IMR-90 (cell line): ENCODE data around the gene C20orf173. TPM values are rescaled to one million over a fixed set of nuclear protein-coding genes. Genes with fewer than 3 reads are reported as not detected.

Source experiments
- ATAC-seq: fragments of 200-7000 bp; cut with Tn5 transposase; 2 replicates; pipeline ENCODE4 v1.9.1; 2020; ENCODE audit warnings: low read depth, mild to moderate bottlenecking, moderate library complexity
- BruUV-seq: library from RNA; stranded (reverse); fragments of 400-500 nt; replicated peaks from 2 replicates; lab custom pipeline; 2021; lab: Mats Ljungman, UMichigan
- CTCF ChIA-PET: fragments of 300-600 bp; formaldehyde crosslinking; extraction: SDS; loops from one replicate; lab custom pipeline; 2021; ENCODE audit warnings: antibody characterized with exemption; lab: Yijun Ruan, JAX
- POLR2A ChIA-PET: fragments of 300-600 bp; sonication (Branson Sonifier 250); formaldehyde crosslinking; loops from one replicate; lab custom pipeline; 2022; ENCODE audit warnings: antibody characterized with exemption; ENCODE audit not compliant: unreplicated experiment; lab: Charles Lee
- DNase-seq: peaks from one replicate; pipeline ENCODE4 v3.0.0; 2013
- H2AFZ ChIP-seq: replicated peaks from 2 replicates; pipeline ENCODE3; 2013; ENCODE audit warnings: low read length, mild to moderate bottlenecking; ENCODE audit not compliant: poor library complexity
- H2AK5ac ChIP-seq: 2 replicates; pipeline ENCODE4 v1.6.1; 2013; ENCODE audit warnings: low read depth, low read length, inconsistent platforms
- H2AK9ac ChIP-seq: replicated peaks from 2 replicates; pipeline ENCODE3; 2013; ENCODE audit warnings: mild to moderate bottlenecking, low read depth, low read length, moderate library complexity; ENCODE audit not compliant: poor library complexity
- H2BK120ac ChIP-seq: 2 replicates; pipeline ENCODE4 v1.6.1; 2013; ENCODE audit warnings: low read depth, low read length, inconsistent platforms
- H2BK15ac ChIP-seq: 3 replicates; pipeline ENCODE4 v1.6.1; 2013; ENCODE audit warnings: low read depth, low read length, inconsistent platforms
- H2BK20ac ChIP-seq: 2 replicates; pipeline ENCODE4 v1.6.1; 2013; ENCODE audit warnings: low read depth, mild to moderate bottlenecking, inconsistent platforms, low read length, moderate library complexity
- H2BK5ac ChIP-seq: 2 replicates; pipeline ENCODE4 v1.6.1; 2013; ENCODE audit warnings: mild to moderate bottlenecking, low read depth, low read length, inconsistent platforms; ENCODE audit not compliant: poor library complexity, severe bottlenecking
- H3K14ac ChIP-seq: replicated peaks from 2 replicates; pipeline ENCODE4 v1.6.1; 2013; ENCODE audit warnings: low read depth, low read length, inconsistent platforms
- H3K18ac ChIP-seq: 2 replicates; pipeline ENCODE4 v1.6.1; 2013; ENCODE audit warnings: low read depth, low read length, control low read depth
- H3K23ac ChIP-seq: 2 replicates; pipeline ENCODE4 v1.6.1; 2013; ENCODE audit warnings: low read depth, low read length, inconsistent platforms
- H3K27ac ChIP-seq: 2 replicates; pipeline ENCODE4 v1.5.1; 2013; ENCODE audit warnings: mild to moderate bottlenecking, control low read depth, low read length; ENCODE audit not compliant: insufficient read depth
- H3K27me3 ChIP-seq: 2 replicates; pipeline ENCODE4 v1.6.1; 2013; ENCODE audit warnings: low read length; ENCODE audit not compliant: control insufficient read depth, insufficient read depth
- H3K36me3 ChIP-seq: 2 replicates; pipeline ENCODE4 v1.6.1; 2013; ENCODE audit warnings: low read length, mixed read lengths; ENCODE audit not compliant: control insufficient read depth, insufficient read depth
- H3K4ac ChIP-seq: 2 replicates; pipeline ENCODE4 v1.6.1; 2013; ENCODE audit warnings: low read depth, low read length, inconsistent platforms
- H3K4me1 ChIP-seq: 2 replicates; pipeline ENCODE4 v1.6.1; 2013; ENCODE audit warnings: low read length, mixed read lengths; ENCODE audit not compliant: control insufficient read depth, insufficient read depth
- H3K4me2 ChIP-seq: 2 replicates; pipeline ENCODE4 v1.6.1; 2013; ENCODE audit warnings: low read depth, mild to moderate bottlenecking, control low read depth, low read length, moderate library complexity
- H3K4me3 ChIP-seq: 2 replicates; pipeline ENCODE4 v1.5.1; 2013; ENCODE audit warnings: low read depth, mild to moderate bottlenecking, control low read depth, low read length, moderate library complexity; ENCODE audit not compliant: insufficient read depth
- H3K56ac ChIP-seq: 2 replicates; pipeline ENCODE4 v1.6.1; 2013; ENCODE audit warnings: low read length, inconsistent platforms; ENCODE audit not compliant: insufficient read depth; ENCODE audit errors: extremely low read depth
- H3K79me1 ChIP-seq, 2 experiments: 2 replicates each; pipeline ENCODE4 v1.6.1; 2013; ENCODE audit warnings: low read length in 2 of 2, inconsistent platforms in 1 of 2, low read depth in 1 of 2
- H3K9ac ChIP-seq: 2 replicates; pipeline ENCODE4 v1.6.1; 2013; ENCODE audit warnings: low read depth, low read length, control low read depth
- H3K9me1 ChIP-seq: 2 replicates; pipeline ENCODE4 v1.6.1; 2013; ENCODE audit warnings: low read length, inconsistent platforms; ENCODE audit not compliant: insufficient read depth
- H3K9me3 ChIP-seq: 2 replicates; pipeline ENCODE4 v1.6.1; 2013; ENCODE audit warnings: low read length; ENCODE audit not compliant: control insufficient read depth, insufficient read depth
- H4K20me1 ChIP-seq: 2 replicates; pipeline ENCODE4 v1.6.1; 2013; ENCODE audit warnings: low read length, inconsistent platforms; ENCODE audit not compliant: insufficient read depth
- H4K5ac ChIP-seq: 2 replicates; pipeline ENCODE4 v1.6.1; 2013; ENCODE audit warnings: mild to moderate bottlenecking, low read depth, low read length, control low read depth
- H4K8ac ChIP-seq, 2 experiments: 2 replicates each; pipeline ENCODE4 v1.6.1; 2013; ENCODE audit warnings: low read depth in 2 of 2, low read length in 2 of 2, control low read depth in 1 of 2, inconsistent platforms in 1 of 2
- H4K91ac ChIP-seq: 2 replicates; pipeline ENCODE4 v1.6.1; 2013; ENCODE audit warnings: low read depth, low read length, inconsistent platforms; ENCODE audit not compliant: insufficient read depth
- CTCF ChIP-seq: conservative IDR thresholded peaks from 2 replicates; pipeline ENCODE4 v1.5.1; 2012; ENCODE audit warnings: mild to moderate bottlenecking, low read depth, low read length, improper control_type of control experiment
- NFE2L2 ChIP-seq: fragments of 150-350 bp; IDR thresholded peaks from 2 replicates; pipeline ENCODE4 v1.6.1; 2016; ENCODE audit warnings: low read depth, mild to moderate bottlenecking, low read length
- RAD21 ChIP-seq: IDR thresholded peaks from 2 replicates; pipeline ENCODE4 v1.6.1; 2012; ENCODE audit warnings: low read length, improper control_type of control experiment
- WGBS, 2 experiments: methylation state at CpG; one replicate each; pipeline versions ENCODE4 v1.1.5 to v1.1.7; 2013; ENCODE audit warnings: missing lambda C conversion rate in 2 of 2; ENCODE audit not compliant: insufficient read length in 1 of 2; ENCODE audit errors: extremely low coverage in 2 of 2; 5-methylcytosine and 5-hydroxymethylcytosine counted together
- dilution Hi-C: fragments of 300-500 bp; cut with HindIII; formaldehyde crosslinking; loops from one replicate; pipeline ENCODE4 v1.14.3; 2018; ENCODE audit warnings: low sequenced_read_pairs; ENCODE audit not compliant: unreplicated experiment
- in situ Hi-C: fragments of 300-500 bp; cut with MboI; formaldehyde crosslinking; loops from 3 replicates; pipeline ENCODE4 v1.14.3; 2019; ENCODE audit warnings: low sequenced_read_pairs, inconsistent platforms, mixed read lengths
- intact Hi-C: fragments of 100-400 bp; cut with micrococcal nuclease; formaldehyde crosslinking; loops from 2 replicates; pipeline ENCODE4 v1.10.0; 2022
- polyA plus RNA-seq, 3 experiments: library from polyadenylated mRNA; depleted of rRNA; stranded (reverse); fragments of >200 nt; gene quantifications; 2 replicates each; pipeline ENCODE4 v1.2.3, GENCODE V29; 2012; ENCODE audit warnings: low replicate concordance in 1 of 3
- total RNA-seq: library from RNA; depleted of rRNA; stranded (reverse); fragments of >200 nt; gene quantifications from 2 replicates; pipeline ENCODE4 v1.2.3, GENCODE V29; 2012

The C20orf173 gene
- total and polyA plus RNA-seq, 2 of the 4 experiments (the other 2 are of a cell fraction) = not detected

GRCh38 chr20:35504751-35505150, 24.7 kb downstream of the C20orf173 start:
- Histone ChIP-seq H3K9me1 (peaks cover 16% of the 10 kb centered on the region), H2BK5ac (no peak overlapping the region), H3K23ac (no peak overlapping the region), H2BK120ac (no peak overlapping the region), H4K5ac (no peak overlapping the region), H3K14ac (no peak overlapping the region), H2AK9ac (peak overlapping the region; percentile 79), H4K91ac (no peak overlapping the region), H3K4ac (no peak overlapping the region), H4K8ac (no peak overlapping the region), H3K18ac (no peak overlapping the region), H3K56ac (no peak overlapping the region), H4K20me1 (peaks cover 26% of the 10 kb centered on the region), H3K4me2 (no peak overlapping the region), H3K27ac (no peak overlapping the region), H2BK20ac (no peak overlapping the region), H3K4me1 (peaks cover 7% of the 10 kb centered on the region; the same call in 1 of the 2 replicates), H3K9me3 (no peaks in the 10 kb centered on the region), H3K9ac (no peak overlapping the region), H3K4me3 (no peak overlapping the region), H2AK5ac (no peak overlapping the region), H2BK15ac (no peak overlapping the region), H3K79me1 (peaks cover 0 to 19% of the 10 kb centered on the region in 2 experiments; a peak in 2 of 4 replicates), H3K27me3 (no peaks in the 10 kb centered on the region), H3K36me3 (peaks cover 72% of the 10 kb centered on the region), H2AFZ (no peak overlapping the region)
- CTCF ChIA-PET = no interaction called here
- WGBS, 2 experiments = 100% methylated on average over 1 of the region's 5 CpGs; no CpG with 5 or more reads in 1 of the 2 experiments
- in situ Hi-C loops = loop anchor here (25.0 kb wide), 1 partner anchor 408 kb away; no protein-coding TSS in a partner anchor
- POLR2A ChIA-PET = no interaction called here
- intact Hi-C loops = no loop called here
- dilution Hi-C loops = no loop called here
- DNase-seq (no peak), ATAC-seq (no peak)
- no peak for TF ChIP-seq CTCF
- no peak for TF ChIP-seq RAD21
- TF ChIP-seq NFE2L2 = no peak
- no TSS peak for BruUV-seq
